ENCODE results near the gene KICS2.

DNA sequence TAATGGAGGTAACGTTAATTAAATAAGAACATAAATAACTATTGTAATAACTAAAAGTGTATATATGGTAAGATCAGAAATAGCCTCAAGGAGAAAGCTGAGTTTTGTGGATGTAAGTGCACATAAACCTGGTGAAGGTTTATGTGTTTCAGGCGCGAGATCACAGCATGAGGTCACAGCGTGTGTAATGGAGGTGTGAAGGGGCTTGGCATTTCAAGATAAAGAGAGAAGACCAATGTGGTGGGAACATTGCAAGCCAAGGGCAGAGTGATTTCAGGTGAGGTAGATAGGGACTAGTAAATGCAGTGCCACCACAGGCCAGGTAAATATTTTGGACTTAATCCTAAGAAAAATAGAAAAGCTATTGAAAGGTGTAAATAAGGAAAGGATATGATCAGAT lies 21.7 kb upstream of the KICS2 start:
- TF ChIP-seq, protein P1, sequence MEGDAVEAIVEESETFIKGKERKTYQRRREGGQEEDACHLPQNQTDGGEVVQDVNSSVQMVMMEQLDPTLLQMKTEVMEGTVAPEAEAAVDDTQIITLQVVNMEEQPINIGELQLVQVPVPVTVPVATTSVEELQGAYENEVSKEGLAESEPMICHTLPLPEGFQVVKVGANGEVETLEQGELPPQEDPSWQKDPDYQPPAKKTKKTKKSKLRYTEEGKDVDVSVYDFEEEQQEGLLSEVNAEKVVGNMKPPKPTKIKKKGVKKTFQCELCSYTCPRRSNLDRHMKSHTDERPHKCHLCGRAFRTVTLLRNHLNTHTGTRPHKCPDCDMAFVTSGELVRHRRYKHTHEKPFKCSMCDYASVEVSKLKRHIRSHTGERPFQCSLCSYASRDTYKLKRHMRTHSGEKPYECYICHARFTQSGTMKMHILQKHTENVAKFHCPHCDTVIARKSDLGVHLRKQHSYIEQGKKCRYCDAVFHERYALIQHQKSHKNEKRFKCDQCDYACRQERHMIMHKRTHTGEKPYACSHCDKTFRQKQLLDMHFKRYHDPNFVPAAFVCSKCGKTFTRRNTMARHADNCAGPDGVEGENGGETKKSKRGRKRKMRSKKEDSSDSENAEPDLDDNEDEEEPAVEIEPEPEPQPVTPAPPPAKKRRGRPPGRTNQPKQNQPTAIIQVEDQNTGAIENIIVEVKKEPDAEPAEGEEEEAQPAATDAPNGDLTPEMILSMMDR (IDR thresholded peaks at IDR 0.05; ENCODE audit: insufficient read depth, low read depth, low read length): no peak
- TF ChIP-seq EZH2 (IDR thresholded peaks at IDR 0.05; ENCODE audit: insufficient read depth, low read length): no peak

Measured in astrocyte (in vitro differentiated cells and primary cell).